Neural progenitor cell (in vitro differentiated cells): ENCODE measurements around the gene GGT5. TPM values are rescaled to one million over a fixed set of nuclear protein-coding genes. Genes with fewer than 3 reads are reported as not detected.
A peak's percentile ranks its signal among the peaks of the same experiment; 100 is the strongest.

Experiments used
- DNase-seq: peaks from one replicate; pipeline ENCODE4 v3.0.0-alpha.2; 2016; ENCODE audit warnings: low spot score
- H2AFZ ChIP-seq: fragments of 200-600 bp; sonication (generic); replicated peaks from 2 replicates; pipeline ENCODE4 v1.6.1; 2016; ENCODE audit warnings: antibody characterized with exemption
- H3F3A ChIP-seq: fragments of 200-600 bp; sonication (generic); 2 replicates; pipeline ENCODE4 v1.6.1; 2016; ENCODE audit warnings: antibody characterized with exemption, low read depth
- H3K27ac ChIP-seq: fragments of 200-600 bp; sonication (generic); 2 replicates; pipeline ENCODE4 v1.5.1; 2016; ENCODE audit warnings: mild to moderate bottlenecking
- H3K27me3 ChIP-seq: fragments of 200-600 bp; sonication (generic); 2 replicates; pipeline ENCODE4 v1.6.1; 2016; ENCODE audit warnings: mild to moderate bottlenecking, moderate library complexity
- H3K36me3 ChIP-seq: fragments of 200-600 bp; sonication (generic); 2 replicates; pipeline ENCODE4 v1.5.1; 2016
- H3K4me1 ChIP-seq: fragments of 200-600 bp; sonication (generic); 2 replicates; pipeline ENCODE4 v1.6.1; 2016; ENCODE audit warnings: mixed run types
- H3K4me2 ChIP-seq: fragments of 200-600 bp; sonication (generic); 2 replicates; pipeline ENCODE4 v1.6.1; 2016
- H3K4me3 ChIP-seq: fragments of 200-600 bp; sonication (generic); 2 replicates; pipeline ENCODE4 v1.5.1; 2016
- H3K79me2 ChIP-seq: fragments of 200-600 bp; sonication (generic); 2 replicates; pipeline ENCODE4 v1.6.1; 2016; ENCODE audit warnings: low read depth
- H3K9ac ChIP-seq: fragments of 200-600 bp; sonication (generic); 2 replicates; pipeline ENCODE4 v1.6.1; 2016
- H3K9me3 ChIP-seq: fragments of 200-600 bp; sonication (generic); 2 replicates; pipeline ENCODE4 v1.5.1; 2016; ENCODE audit warnings: low read depth
- H4K20me1 ChIP-seq: fragments of 200-600 bp; sonication (generic); 2 replicates; pipeline ENCODE4 v1.6.1; 2016; ENCODE audit warnings: low read depth
- H3K27ac Mint-ChIP-seq: 3 replicates; pipeline ENCODE4 v1.8.0; 2021; ENCODE audit warnings: mixed read lengths
- H3K27me3 Mint-ChIP-seq: 2 replicates; pipeline ENCODE4 v1.8.0; 2022; ENCODE audit warnings: low read depth, mild to moderate bottlenecking, inconsistent platforms, moderate library complexity, mixed read lengths; ENCODE audit not compliant: insufficient read depth
- H3K36me3 Mint-ChIP-seq: 3 replicates; pipeline ENCODE4 v1.8.0; 2021; ENCODE audit warnings: mixed read lengths
- H3K4me1 Mint-ChIP-seq: 3 replicates; pipeline ENCODE4 v1.8.0; 2021; ENCODE audit warnings: mixed read lengths
- H3K4me3 Mint-ChIP-seq: 3 replicates; pipeline ENCODE4 v1.8.0; 2021; ENCODE audit warnings: mild to moderate bottlenecking, moderate library complexity, mixed read lengths
- H3K9me3 Mint-ChIP-seq: 3 replicates; pipeline ENCODE4 v1.8.0; 2020; ENCODE audit warnings: mixed read lengths
- CTCF ChIP-seq: fragments of 200-600 bp; sonication (generic); IDR thresholded peaks from 2 replicates; pipeline ENCODE4 v1.5.1; 2017; ENCODE audit warnings: antibody characterized with exemption, mild to moderate bottlenecking
- EZH2 ChIP-seq: fragments of 200-600 bp; sonication (generic); IDR thresholded peaks from 2 replicates; pipeline ENCODE4 v1.6.1; 2017; ENCODE audit warnings: antibody characterized with exemption, mild to moderate bottlenecking, moderate library complexity
- EZH2phosphoT487 ChIP-seq: fragments of 200-600 bp; sonication (generic); IDR thresholded peaks from 2 replicates; pipeline ENCODE4 v1.6.1; 2017; ENCODE audit warnings: antibody characterized with exemption
- total RNA-seq: library from RNA; depleted of rRNA; stranded (reverse); fragments of >200 nt; gene quantifications from 2 replicates; pipeline ENCODE4 v1.2.3, GENCODE V29; 2015; ENCODE audit warnings: low replicate concordance

Gene GGT5
- total RNA-seq, 1 donor from 2014 or later, result not detected

GRCh38 chr22:24171822-24172221, 73.1 kb downstream of the GGT5 start:
- TF ChIP-seq CTCF (no peak), EZH2phosphoT487 (no peak), EZH2 (no peak)
- H3K27ac ChIP-seq, result no peak overlapping the region
- peaks cover 7% of the 10 kb centered on the region for H3K4me1 Mint-ChIP-seq
- H3K4me3 Mint-ChIP-seq, result no peak overlapping the region
- no peak overlapping the region for H3K27ac Mint-ChIP-seq
- no peaks in the 10 kb centered on the region for H3F3A ChIP-seq
- H3K36me3 ChIP-seq, result no peaks in the 10 kb centered on the region
- H3K36me3 Mint-ChIP-seq, result peaks cover 8% of the 10 kb centered on the region
- no peaks in the 10 kb centered on the region for H3K9me3 Mint-ChIP-seq
- no peak overlapping the region for H3K4me3 ChIP-seq
- no peaks in the 10 kb centered on the region for H3K27me3 Mint-ChIP-seq
- no peaks in the 10 kb centered on the region for H4K20me1 ChIP-seq
- no peaks in the 10 kb centered on the region for H3K79me2 ChIP-seq
- H3K9ac ChIP-seq, result no peak overlapping the region
- H3K9me3 ChIP-seq, result no peaks in the 10 kb centered on the region
- DNase-seq, result no peak
- no peak overlapping the region for H3K4me2 ChIP-seq
- no peaks in the 10 kb centered on the region for H3K4me1 ChIP-seq
- H2AFZ ChIP-seq, result no peak overlapping the region
- no peaks in the 10 kb centered on the region for H3K27me3 ChIP-seq

- TF ChIP-seq EZH2, result no peak
- no peak for TF ChIP-seq EZH2phosphoT487
- TF ChIP-seq CTCF, result no peak
- Histone ChIP-seq H3K27ac (no peak overlapping the region), H3K9me3 (no peaks in the 10 kb centered on the region), H2AFZ (no peak overlapping the region), H3K4me1 (no peaks in the 10 kb centered on the region), H3K79me2 (no peaks in the 10 kb centered on the region), H3K4me3 (no peak overlapping the region), H3K36me3 (no peaks in the 10 kb centered on the region), H3F3A (no peaks in the 10 kb centered on the region), H4K20me1 (no peaks in the 10 kb centered on the region), H3K4me2 (no peak overlapping the region), H3K9ac (no peak overlapping the region), H3K27me3 (no peaks in the 10 kb centered on the region)
- Mint-ChIP-seq H3K9me3 (no peaks in the 10 kb centered on the region), H3K4me1 (peaks cover 7% of the 10 kb centered on the region), H3K36me3 (peaks cover 8% of the 10 kb centered on the region), H3K27me3 (no peaks in the 10 kb centered on the region), H3K27ac (no peak overlapping the region), H3K4me3 (no peak overlapping the region)
- no peak for DNase-seq
Observed at GRCh38 chr22:24170632-24171031, 74.2 kb downstream of the GGT5 start.

GRCh38 chr22:24170188-24170587, 74.7 kb downstream of the GGT5 start:
- TF ChIP-seq EZH2 (no peak), EZH2phosphoT487 (no peak), CTCF (no peak)
- Histone ChIP-seq H2AFZ (no peak overlapping the region), H3K9me3 (no peaks in the 10 kb centered on the region), H3K27ac (no peak overlapping the region), H3K4me2 (no peak overlapping the region), H3K79me2 (no peaks in the 10 kb centered on the region), H3K4me3 (no peak overlapping the region), H3K9ac (no peak overlapping the region), H3K4me1 (no peaks in the 10 kb centered on the region), H4K20me1 (no peaks in the 10 kb centered on the region), H3K36me3 (no peaks in the 10 kb centered on the region), H3K27me3 (no peaks in the 10 kb centered on the region), H3F3A (no peaks in the 10 kb centered on the region)
- Mint-ChIP-seq H3K27ac (no peak overlapping the region), H3K27me3 (no peaks in the 10 kb centered on the region), H3K36me3 (peaks cover 10% of the 10 kb centered on the region), H3K4me3 (no peak overlapping the region), H3K9me3 (no peaks in the 10 kb centered on the region), H3K4me1 (peaks cover 7% of the 10 kb centered on the region)
- DNase-seq, result peak; percentile 24

Other genes with a start within 250 kb of the GGT5 start
- not detected in 2 replicates for gene GSTT4, start 239.6 kb downstream of the GGT5 start, total RNA-seq
- 35.6 and 52.7 TPM in 2 replicates for gene CABIN1, start 233.8 kb downstream of the GGT5 start, total RNA-seq
- gene SUSD2, start 63.6 kb downstream of the GGT5 start, total RNA-seq, result 0.02 and 0.25 TPM in 2 replicates
- 35.8 and 48.9 TPM in 2 replicates for gene SPECC1L, start 25.7 kb upstream of the GGT5 start, total RNA-seq
- gene ADORA2A, start 182.5 kb upstream of the GGT5 start, total RNA-seq, result 0.51 and 5.8 TPM in 2 replicates